HUES64 (cell line): Measurements from ENCODE around the gene PCDHA4.
"Not testable (repeated sequence)": the region's sequence is repeated elsewhere in the genome, so short reads cannot be mapped to it uniquely, and the experiment has no call there.

ENCODE experiments used
- H3K27ac ChIP-seq: 2 replicates; pipeline ENCODE4 v1.7.0; 2013; ENCODE audit warnings: low read depth, low read length, inconsistent platforms
- H3K27me3 ChIP-seq: 2 replicates; pipeline ENCODE4 v1.6.1; 2013; ENCODE audit warnings: mild to moderate bottlenecking, low read length; ENCODE audit not compliant: insufficient read depth
- H3K36me3 ChIP-seq: 2 replicates; pipeline ENCODE4 v1.6.1; 2013; ENCODE audit warnings: mild to moderate bottlenecking, low read length; ENCODE audit not compliant: insufficient read depth
- H3K4me1 ChIP-seq: 2 replicates; pipeline ENCODE4 v1.6.1; 2013; ENCODE audit warnings: mild to moderate bottlenecking, low read length, moderate library complexity; ENCODE audit not compliant: insufficient read depth
- H3K4me3 ChIP-seq: 2 replicates; pipeline ENCODE4 v1.5.1; 2013; ENCODE audit warnings: mild to moderate bottlenecking, low read length, moderate library complexity
- H3K9ac ChIP-seq: 2 replicates; pipeline ENCODE4 v1.6.1; 2013; ENCODE audit warnings: mild to moderate bottlenecking, low read depth, low read length
- H3K9me3 ChIP-seq: 2 replicates; pipeline ENCODE4 v1.6.1; 2013; ENCODE audit warnings: low read depth, low read length; ENCODE audit not compliant: insufficient read depth
- WGBS: fragments of 150-250, 120-280 bp; methylation state at CpG from one replicate; pipeline ENCODE4 v1.1.7; 2013; ENCODE audit warnings: missing lambda C conversion rate; 5-methylcytosine and 5-hydroxymethylcytosine counted together

Gene PCDHA4

DNA sequence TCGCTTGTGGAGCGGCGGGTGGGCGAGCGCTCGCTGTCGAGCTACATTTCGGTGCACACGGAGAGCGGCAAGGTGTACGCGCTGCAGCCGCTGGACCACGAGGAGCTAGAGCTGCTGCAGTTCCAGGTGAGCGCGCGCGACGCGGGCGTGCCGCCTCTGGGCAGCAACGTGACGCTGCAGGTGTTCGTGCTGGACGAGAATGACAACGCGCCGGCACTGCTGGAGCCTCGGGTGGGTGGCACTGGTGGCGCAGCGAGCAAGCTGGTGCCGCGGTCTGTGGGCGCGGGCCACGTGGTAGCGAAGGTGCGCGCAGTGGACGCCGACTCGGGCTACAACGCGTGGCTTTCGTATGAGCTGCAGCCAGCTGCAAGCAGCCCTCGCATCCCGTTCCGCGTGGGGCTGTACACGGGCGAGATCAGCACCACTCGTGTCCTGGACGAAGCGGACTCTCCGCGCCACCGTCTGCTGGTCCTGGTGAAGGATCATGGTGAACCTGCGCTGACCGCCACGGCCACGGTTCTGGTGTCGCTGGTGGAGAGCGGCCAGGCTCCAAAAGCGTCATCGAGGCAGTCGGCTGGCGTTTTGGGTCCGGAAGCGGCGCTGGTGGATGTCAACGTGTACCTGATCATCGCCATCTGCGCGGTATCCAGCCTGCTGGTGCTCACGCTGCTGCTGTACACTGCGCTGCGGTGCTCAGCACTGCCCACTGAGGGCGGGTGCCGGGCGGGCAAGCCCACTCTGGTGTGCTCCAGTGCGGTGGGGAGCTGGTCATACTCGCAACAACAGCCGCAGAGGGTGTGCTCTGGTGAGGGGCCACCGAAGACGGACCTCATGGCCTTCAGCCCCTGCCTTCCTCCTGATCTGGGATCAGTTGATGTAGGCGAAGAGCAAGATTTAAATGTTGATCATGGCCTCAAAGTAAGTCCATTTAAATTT, 36.2 kb downstream of the PCDHA4 start:
- no peaks in the 10 kb centered on the region for H3K36me3 ChIP-seq
- WGBS, result 97% methylated on average over 87 of the region's 87 CpGs
- no peaks in the 10 kb centered on the region for H3K9me3 ChIP-seq
- H3K4me3 ChIP-seq, result no peak overlapping the region
- no peak overlapping the region for H3K27ac ChIP-seq
- H3K27me3 ChIP-seq, result no peaks in the 10 kb centered on the region
- no peaks in the 10 kb centered on the region for H3K4me1 ChIP-seq
- no peak overlapping the region for H3K9ac ChIP-seq

DNA sequence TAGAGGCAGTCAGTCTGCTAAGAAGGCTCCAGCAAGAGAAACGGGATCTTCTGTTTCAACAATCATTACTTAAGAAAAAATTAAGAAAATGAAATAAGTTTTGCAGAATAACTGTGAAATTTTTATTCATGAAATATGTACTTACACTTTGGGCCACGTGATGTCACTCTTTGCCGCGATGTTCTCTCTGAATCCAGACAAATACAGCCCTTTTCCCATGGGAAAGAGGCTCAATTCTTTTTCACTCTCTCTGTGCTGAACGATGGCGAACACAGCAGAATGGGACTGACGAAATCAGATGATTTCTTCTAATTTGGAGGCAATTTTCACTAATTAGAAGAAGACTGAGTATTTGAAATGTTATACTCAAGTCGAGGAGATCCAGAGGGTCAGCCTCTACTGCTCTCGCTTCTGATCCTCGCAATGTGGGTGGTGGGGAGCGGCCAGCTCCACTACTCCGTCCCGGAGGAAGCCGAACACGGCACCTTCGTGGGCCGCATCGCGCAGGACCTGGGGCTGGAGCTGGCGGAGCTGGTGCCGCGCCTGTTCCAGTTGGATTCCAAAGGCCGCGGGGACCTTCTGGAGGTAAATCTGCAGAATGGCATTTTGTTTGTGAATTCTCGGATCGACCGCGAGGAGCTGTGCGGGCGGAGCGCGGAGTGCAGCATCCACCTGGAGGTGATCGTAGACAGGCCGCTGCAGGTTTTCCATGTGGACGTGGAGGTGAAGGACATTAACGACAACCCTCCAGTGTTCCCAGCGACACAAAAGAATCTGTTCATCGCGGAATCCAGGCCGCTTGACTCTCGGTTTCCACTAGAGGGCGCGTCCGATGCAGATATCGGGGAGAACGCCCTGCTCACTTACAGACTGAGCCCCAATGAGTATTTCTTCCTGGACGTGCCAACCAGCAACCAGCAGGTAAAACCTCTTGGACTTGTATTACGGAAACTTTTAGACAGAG, 41.6 kb downstream of the PCDHA4 start, which contains the start of gene PCDHA9:
TSS of gene PCDHA9 (plus strand) at position 244 of the 964 bp plus-strand sequence. CDS start at position 358, 114 bp downstream.
- H3K4me3 ChIP-seq, result peak within 1 kb of the TSS; percentile 28
- not testable (repeated sequence) for H3K36me3 ChIP-seq, H3K9ac ChIP-seq, H3K9me3 ChIP-seq, H3K4me1 ChIP-seq, H3K27me3 ChIP-seq, H3K27ac ChIP-seq
- 95% methylated on average over 39 of the region's 48 CpGs for WGBS

DNA sequence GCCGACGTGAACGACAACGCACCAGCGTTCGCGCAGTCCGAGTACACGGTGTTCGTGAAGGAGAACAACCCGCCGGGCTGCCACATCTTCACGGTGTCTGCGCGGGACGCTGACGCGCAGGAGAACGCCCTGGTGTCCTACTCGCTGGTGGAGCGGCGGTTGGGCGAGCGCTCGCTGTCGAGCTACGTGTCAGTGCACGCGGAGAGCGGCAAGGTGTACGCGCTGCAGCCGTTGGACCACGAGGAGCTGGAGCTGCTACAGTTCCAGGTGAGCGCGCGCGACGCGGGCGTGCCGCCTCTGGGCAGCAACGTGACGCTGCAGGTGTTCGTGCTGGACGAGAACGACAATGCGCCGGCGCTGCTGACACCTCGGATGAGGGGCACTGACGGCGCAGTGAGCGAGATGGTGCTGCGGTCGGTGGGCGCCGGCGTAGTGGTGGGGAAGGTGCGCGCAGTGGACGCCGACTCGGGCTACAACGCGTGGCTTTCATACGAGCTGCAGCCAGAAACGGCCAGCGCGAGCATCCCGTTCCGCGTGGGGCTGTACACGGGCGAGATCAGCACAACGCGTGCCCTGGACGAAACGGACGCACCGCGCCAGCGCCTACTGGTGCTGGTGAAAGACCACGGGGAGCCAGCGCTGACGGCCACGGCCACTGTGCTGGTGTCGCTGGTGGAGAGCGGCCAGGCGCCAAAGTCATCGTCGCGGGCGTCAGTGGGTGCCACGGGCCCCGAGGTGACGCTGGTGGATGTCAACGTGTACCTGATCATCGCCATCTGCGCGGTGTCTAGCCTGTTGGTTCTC, 43.2 kb downstream of the PCDHA4 start:
- not testable (repeated sequence) for H3K27me3 ChIP-seq, H3K4me1 ChIP-seq, H3K9ac ChIP-seq, H3K4me3 ChIP-seq, H3K36me3 ChIP-seq, H3K9me3 ChIP-seq, H3K27ac ChIP-seq
- WGBS, result 97% methylated on average over 101 of the region's 101 CpGs

DNA sequence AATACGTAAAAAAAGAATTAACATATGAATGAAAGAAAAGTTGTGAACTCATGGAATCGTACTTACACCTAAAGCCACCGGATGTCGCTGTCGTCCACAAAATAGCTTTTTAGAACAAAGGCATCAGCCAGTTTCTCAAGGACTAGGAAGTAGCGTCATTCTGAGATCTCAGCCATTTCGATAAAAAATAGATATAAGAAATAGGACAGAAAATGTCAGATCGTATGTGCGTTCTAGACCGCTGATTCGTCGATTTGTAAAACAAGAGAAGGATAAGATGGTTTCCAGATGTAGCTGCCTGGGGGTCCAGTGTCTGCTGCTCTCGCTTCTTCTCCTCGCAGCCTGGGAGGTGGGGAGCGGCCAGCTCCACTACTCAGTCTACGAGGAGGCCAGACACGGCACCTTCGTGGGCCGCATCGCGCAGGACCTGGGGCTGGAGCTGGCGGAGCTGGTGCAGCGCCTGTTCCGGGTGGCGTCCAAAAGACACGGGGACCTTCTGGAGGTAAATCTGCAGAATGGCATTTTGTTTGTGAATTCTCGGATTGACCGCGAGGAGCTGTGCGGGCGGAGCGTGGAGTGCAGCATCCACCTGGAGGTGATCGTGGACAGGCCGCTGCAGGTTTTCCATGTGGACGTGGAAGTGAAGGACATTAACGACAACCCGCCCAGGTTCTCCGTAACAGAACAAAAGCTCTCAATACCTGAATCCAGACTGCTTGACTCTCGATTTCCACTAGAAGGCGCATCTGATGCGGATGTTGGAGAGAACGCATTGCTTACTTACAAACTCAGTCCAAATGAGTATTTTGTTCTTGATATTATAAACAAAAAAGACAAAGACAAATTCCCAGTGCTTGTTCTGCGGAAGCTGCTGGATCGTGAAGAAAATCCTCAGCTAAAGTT, 49.2 kb downstream of the PCDHA4 start, which contains the start of gene PCDHA10:
TSS of gene PCDHA10 (plus strand) at position 126 of the 903 bp plus-strand sequence. CDS start at position 278, 152 bp downstream.
- 92% methylated on average over 44 of the region's 44 CpGs for whole genome bisulfite sequencing
- no peaks in the 10 kb centered on the region for H3K27me3 ChIP-seq
- H3K9me3 ChIP-seq, result no peaks in the 10 kb centered on the region
- H3K27ac ChIP-seq, result no peak within 1 kb of the TSS
- H3K4me1 ChIP-seq, result 0 out of 2 replicates have a peak, but pooled peaks cover 3% of the 10 kb centered on the region
- peak within 1 kb of the TSS; percentile 56 for H3K4me3 ChIP-seq
- H3K36me3 ChIP-seq, result no peaks in the 10 kb centered on the region
- H3K9ac ChIP-seq, result peak within 1 kb of the TSS; percentile 70

DNA sequence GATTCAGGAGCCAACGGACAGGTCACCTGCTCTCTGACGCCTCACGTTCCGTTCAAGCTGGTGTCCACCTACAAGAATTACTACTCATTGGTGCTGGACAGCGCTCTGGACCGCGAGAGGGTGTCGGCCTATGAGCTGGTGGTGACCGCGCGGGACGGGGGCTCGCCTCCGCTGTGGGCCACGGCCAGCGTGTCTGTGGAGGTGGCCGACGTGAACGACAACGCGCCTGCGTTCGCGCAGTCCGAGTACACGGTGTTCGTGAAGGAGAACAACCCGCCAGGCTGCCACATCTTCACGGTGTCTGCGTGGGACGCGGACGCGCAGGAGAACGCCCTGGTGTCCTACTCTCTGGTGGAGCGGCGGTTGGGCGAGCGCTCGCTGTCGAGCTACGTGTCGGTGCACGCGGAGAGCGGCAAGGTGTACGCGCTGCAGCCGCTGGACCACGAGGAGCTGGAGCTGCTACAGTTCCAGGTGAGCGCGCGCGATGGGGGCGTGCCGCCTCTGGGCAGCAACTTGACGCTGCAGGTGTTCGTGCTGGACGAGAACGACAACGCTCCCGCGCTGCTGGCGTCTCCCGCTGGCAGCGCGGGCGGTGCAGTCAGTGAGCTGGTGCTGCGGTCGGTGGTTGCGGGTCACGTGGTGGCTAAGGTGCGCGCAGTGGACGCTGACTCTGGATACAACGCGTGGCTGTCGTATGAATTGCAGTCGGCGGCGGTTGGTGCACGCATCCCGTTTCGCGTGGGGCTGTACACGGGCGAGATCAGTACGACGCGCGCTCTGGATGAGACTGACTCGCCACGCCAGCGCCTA, 50.5 kb downstream of the PCDHA4 start:
- no peaks in the 10 kb centered on the region for H3K9me3 ChIP-seq
- no peak overlapping the region for H3K27ac ChIP-seq
- H3K9ac ChIP-seq, result no peak overlapping the region
- 0 out of 2 replicates have a peak, but pooled peaks cover 3% of the 10 kb centered on the region for H3K4me1 ChIP-seq
- 97% methylated on average over 94 of the region's 94 CpGs for WGBS
- H3K27me3 ChIP-seq, result no peaks in the 10 kb centered on the region
- H3K36me3 ChIP-seq, result no peaks in the 10 kb centered on the region
- H3K4me3 ChIP-seq, result no peak overlapping the region

DNA sequence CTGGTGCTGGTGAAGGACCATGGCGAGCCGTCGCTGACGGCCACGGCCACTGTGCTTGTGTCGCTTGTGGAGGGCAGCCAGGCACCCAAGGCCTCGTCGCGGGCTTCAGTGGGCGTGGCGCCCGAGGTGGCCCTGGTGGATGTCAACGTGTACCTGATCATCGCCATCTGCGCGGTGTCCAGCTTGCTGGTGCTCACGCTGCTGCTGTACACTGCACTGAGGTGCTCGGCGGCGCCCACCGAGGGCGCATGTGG, 51.0 kb downstream of the PCDHA4 start:
- Histone ChIP-seq H3K4me1 (0 out of 2 replicates have a peak, but pooled peaks cover 3% of the 10 kb centered on the region), H3K9ac (no peak overlapping the region), H3K27ac (no peak overlapping the region), H3K4me3 (no peak overlapping the region), H3K27me3 (no peaks in the 10 kb centered on the region), H3K9me3 (no peaks in the 10 kb centered on the region), H3K36me3 (no peaks in the 10 kb centered on the region)
- 97% methylated on average over 22 of the region's 22 CpGs for WGBS

DNA sequence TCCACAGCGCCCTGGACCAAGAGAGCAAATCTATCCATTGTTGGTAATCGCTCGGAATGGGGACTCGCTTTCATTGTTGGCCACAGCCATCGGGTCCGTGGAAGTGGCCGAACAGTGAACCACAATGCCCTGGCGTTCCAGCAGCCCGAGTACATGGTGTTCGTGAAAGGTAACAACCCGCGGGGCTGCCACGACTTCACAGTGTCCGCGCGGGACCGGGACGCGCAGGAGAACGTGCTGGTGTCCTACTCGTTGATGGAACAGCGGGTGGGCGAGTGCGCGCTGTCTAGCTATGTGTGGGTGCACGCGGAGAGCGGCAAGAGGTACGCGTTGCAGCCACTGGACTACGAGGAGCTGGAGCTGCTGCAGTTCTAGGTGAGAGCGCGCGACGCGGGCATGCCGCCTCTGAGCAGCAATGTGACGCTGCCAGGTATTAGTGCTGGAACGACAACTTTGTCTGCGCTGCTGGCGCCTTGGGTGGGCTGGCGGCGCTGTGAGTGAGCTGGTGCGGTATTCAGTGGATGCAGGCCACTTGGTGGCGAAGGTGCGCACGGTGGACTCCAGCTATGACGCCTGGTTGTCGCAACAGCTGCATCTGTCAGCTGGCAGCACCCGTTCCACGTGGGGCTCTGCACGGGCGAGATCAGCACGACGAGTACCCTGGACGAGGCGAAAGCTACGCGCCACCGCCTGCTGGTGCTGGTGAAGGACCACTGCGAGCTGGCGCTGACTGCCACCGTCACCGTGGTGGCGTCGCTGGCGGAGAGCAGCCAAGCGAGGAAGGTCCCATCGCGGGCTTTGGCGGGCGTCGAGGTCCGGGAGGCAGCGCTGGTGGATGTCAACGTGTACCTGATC, 55.8 kb downstream of the PCDHA4 start:
- no peaks in the 10 kb centered on the region; the same call in 1 of the 2 replicates for H3K36me3 ChIP-seq
- H3K9me3 ChIP-seq, result no peaks in the 10 kb centered on the region; the same call in 1 of the 2 replicates
- H3K4me3 ChIP-seq, result no peak overlapping the region
- H3K4me1 ChIP-seq, result 0 out of 2 replicates have a peak, but pooled peaks cover 2% of the 10 kb centered on the region
- H3K27me3 ChIP-seq, result no peaks in the 10 kb centered on the region
- 97% methylated on average over 76 of the region's 76 CpGs for WGBS
- H3K9ac ChIP-seq, result no peak overlapping the region
- H3K27ac ChIP-seq, result no peak overlapping the region
